ENCODE measurements around the gene WNT5B. TPM values are rescaled to one million over a fixed set of nuclear protein-coding genes. Genes with fewer than 3 reads are reported as not detected.

WNT5B gene
- total and polyA plus RNA-seq, 5 donors from 2014 or later = not detected

DNA sequence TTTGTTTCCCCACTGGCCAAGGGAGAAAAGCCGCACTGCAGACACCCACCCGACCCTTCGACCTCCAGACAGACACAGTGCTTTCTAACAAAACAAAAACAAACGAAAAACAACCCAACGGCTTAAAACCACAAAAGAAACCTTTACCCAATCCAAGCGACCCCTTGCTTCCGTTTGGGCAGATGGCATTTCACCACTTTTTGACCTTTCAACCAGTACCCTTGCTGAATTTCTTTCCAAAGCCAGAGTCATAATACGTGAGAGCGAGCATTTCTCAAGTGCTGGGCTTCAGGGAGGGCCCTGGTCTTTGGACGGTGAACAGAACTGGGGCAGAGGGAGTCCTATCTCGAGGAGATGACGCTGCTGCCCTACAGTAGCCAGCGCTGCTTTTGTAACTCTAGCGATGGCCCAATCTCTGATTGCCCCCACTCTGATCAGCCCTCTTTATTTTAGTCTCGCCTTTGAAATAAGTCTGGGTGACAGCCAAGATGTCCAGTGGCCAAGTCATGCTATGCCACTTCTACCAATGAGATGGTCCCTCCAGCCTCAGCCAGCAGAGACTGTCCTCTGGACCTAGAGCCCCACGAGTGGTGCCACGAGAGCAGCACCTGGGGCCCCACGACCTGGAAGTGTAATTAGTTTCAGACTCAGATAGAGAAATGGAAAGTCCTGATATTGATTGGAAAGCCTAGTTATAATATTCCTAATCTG is 40.0 kb downstream of the WNT5B start:
- peaks cover 0 to 3% (median 0%) of the 10 kb centered on the region in 7 donors for H3K9me3 Mint-ChIP-seq
- H3K9me3 ChIP-seq (ENCODE audit: control insufficient read depth in 2 of 2, low read length in 2 of 2) = no peaks in the 10 kb centered on the region
- no peaks in the 10 kb centered on the region for H3K36me3 Mint-ChIP-seq
- H3K4me3 ChIP-seq (ENCODE audit: low read depth, low read length) = no peak overlapping the region
- peak overlapping the region in 2 of 3 donors; percentile 82 to 86 for H3K27ac Mint-ChIP-seq
- no peaks in the 10 kb centered on the region for H3K36me3 ChIP-seq (ENCODE audit: control insufficient read depth, insufficient read depth, low read length)
- H3K27me3 Mint-ChIP-seq = peaks cover 5% of the 10 kb centered on the region
- H3K4me1 ChIP-seq (ENCODE audit: control insufficient read depth, insufficient read depth, low read length, poor library complexity, severe bottlenecking) = peaks cover 30% of the 10 kb centered on the region
- peak overlapping the region in 1 of 4 donors; percentile 3 for H3K4me3 Mint-ChIP-seq
- no peaks in the 10 kb centered on the region for H3K27me3 ChIP-seq (ENCODE audit: control insufficient read depth, insufficient read depth, low read length)
- peak in 1 of 3 donors; percentile 15 for DNase-seq
- H3K27ac ChIP-seq (ENCODE audit: insufficient read depth, low read length, poor library complexity, severe bottlenecking) = no peak overlapping the region
- peaks cover 18 to 55% (median 35%) of the 10 kb centered on the region in 4 donors for H3K4me1 Mint-ChIP-seq
- no peak for ATAC-seq (ENCODE audit: low read depth in 2 of 2)

GRCh38 chr12:1670358-1671268 is 41.6 kb downstream of the WNT5B start:
- no peaks in the 10 kb centered on the region for H3K9me3 ChIP-seq (ENCODE audit: control insufficient read depth in 2 of 2, low read length in 2 of 2)
- no peak overlapping the region for H3K27ac ChIP-seq (ENCODE audit: insufficient read depth, low read length, poor library complexity, severe bottlenecking)
- H3K27me3 ChIP-seq (ENCODE audit: control insufficient read depth, insufficient read depth, low read length) = no peaks in the 10 kb centered on the region
- ATAC-seq (ENCODE audit: low read depth in 2 of 2) (no peak), DNase-seq (no peak)
- H3K4me3 ChIP-seq (ENCODE audit: low read depth, low read length) = no peak overlapping the region
- H3K4me3 Mint-ChIP-seq = no peak overlapping the region
- H3K27me3 Mint-ChIP-seq = peaks cover 5% of the 10 kb centered on the region
- peak overlapping the region; percentile 2 to 16 (median 15) for H3K27ac Mint-ChIP-seq
- peaks cover 0 to 3% (median 0%) of the 10 kb centered on the region in 7 donors for H3K9me3 Mint-ChIP-seq
- H3K4me1 ChIP-seq (ENCODE audit: control insufficient read depth, insufficient read depth, low read length, poor library complexity, severe bottlenecking) = peaks cover 30% of the 10 kb centered on the region
- H3K36me3 Mint-ChIP-seq = no peaks in the 10 kb centered on the region
- H3K36me3 ChIP-seq (ENCODE audit: control insufficient read depth, insufficient read depth, low read length) = no peaks in the 10 kb centered on the region
- H3K4me1 Mint-ChIP-seq = peaks cover 12 to 41% (median 25%) of the 10 kb centered on the region in 4 donors

DNA sequence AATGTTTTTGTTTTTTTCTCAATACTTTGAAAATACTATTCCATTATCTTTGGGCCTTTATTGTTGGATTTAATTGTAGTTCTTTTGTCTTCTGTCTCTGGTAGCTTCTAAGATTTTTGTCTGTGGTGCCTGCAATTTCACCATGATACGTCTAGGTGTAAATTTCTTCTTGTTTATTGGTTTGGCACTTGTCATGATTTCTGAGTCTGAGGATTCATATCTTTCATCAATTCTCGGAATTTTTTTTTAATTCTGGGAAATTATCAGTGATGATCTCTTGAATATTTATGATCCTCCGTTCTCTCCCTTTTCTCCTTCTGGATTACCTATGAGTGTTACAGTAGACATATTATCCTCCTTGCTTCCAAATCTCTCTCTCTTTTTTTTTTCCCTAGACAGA is 47.0 kb downstream of the WNT5B start:
- H3K27me3 ChIP-seq (ENCODE audit: control insufficient read depth, insufficient read depth, low read length) = no peaks in the 10 kb centered on the region
- Mint-ChIP-seq H3K4me3 (no peak overlapping the region), H3K27ac (peak overlapping the region in 1 of 3 donors; percentile 33), H3K9me3 (peaks cover 0 to 1% (median 0%) of the 10 kb centered on the region in 7 donors), H3K27me3 (peaks cover 5% of the 10 kb centered on the region), H3K4me1 (peaks cover 0 to 2% (median under 1%) of the 10 kb centered on the region in 4 donors), H3K36me3 (no peaks in the 10 kb centered on the region)
- no peaks in the 10 kb centered on the region for H3K36me3 ChIP-seq (ENCODE audit: control insufficient read depth, insufficient read depth, low read length)
- H3K4me1 ChIP-seq (ENCODE audit: control insufficient read depth, insufficient read depth, low read length, poor library complexity, severe bottlenecking) = no peaks in the 10 kb centered on the region
- no peaks in the 10 kb centered on the region for H3K9me3 ChIP-seq (ENCODE audit: control insufficient read depth in 2 of 2, low read length in 2 of 2)
- no peak overlapping the region for H3K27ac ChIP-seq (ENCODE audit: insufficient read depth, low read length, poor library complexity, severe bottlenecking)
- DNase-seq = no peak
- H3K4me3 ChIP-seq (ENCODE audit: low read depth, low read length) = no peak overlapping the region
- no peak for ATAC-seq (ENCODE audit: low read depth in 2 of 2)

GRCh38 chr12:1680804-1681492 is 51.9 kb downstream of the WNT5B start:
- Mint-ChIP-seq H3K36me3 (no peaks in the 10 kb centered on the region), H3K4me3 (no peak overlapping the region), H3K4me1 (no peaks in the 10 kb centered on the region), H3K27ac (no peak overlapping the region), H3K27me3 (peaks cover 30% of the 10 kb centered on the region), H3K9me3 (peaks cover 0 to 2% (median 0%) of the 10 kb centered on the region in 7 donors)
- no peaks in the 10 kb centered on the region for H3K27me3 ChIP-seq (ENCODE audit: control insufficient read depth, insufficient read depth, low read length)
- H3K4me1 ChIP-seq (ENCODE audit: control insufficient read depth, insufficient read depth, low read length, poor library complexity, severe bottlenecking) = no peaks in the 10 kb centered on the region
- ATAC-seq (ENCODE audit: low read depth in 2 of 2) (no peak), DNase-seq (no peak)
- no peak overlapping the region for H3K27ac ChIP-seq (ENCODE audit: insufficient read depth, low read length, poor library complexity, severe bottlenecking)
- H3K4me3 ChIP-seq (ENCODE audit: low read depth, low read length) = no peak overlapping the region
- H3K9me3 ChIP-seq (ENCODE audit: control insufficient read depth in 2 of 2, low read length in 2 of 2) = no peaks in the 10 kb centered on the region
- H3K36me3 ChIP-seq (ENCODE audit: control insufficient read depth, insufficient read depth, low read length) = no peaks in the 10 kb centered on the region

GRCh38 chr12:1681493-1681807 is 52.4 kb downstream of the WNT5B start:
- Histone ChIP-seq H3K27me3 (ENCODE audit: control insufficient read depth, insufficient read depth, low read length) (no peaks in the 10 kb centered on the region), H3K9me3 (ENCODE audit: control insufficient read depth in 2 of 2, low read length in 2 of 2) (no peaks in the 10 kb centered on the region), H3K4me3 (ENCODE audit: low read depth, low read length) (no peak overlapping the region), H3K4me1 (ENCODE audit: control insufficient read depth, insufficient read depth, low read length, poor library complexity, severe bottlenecking) (no peaks in the 10 kb centered on the region), H3K36me3 (ENCODE audit: control insufficient read depth, insufficient read depth, low read length) (no peaks in the 10 kb centered on the region), H3K27ac (ENCODE audit: insufficient read depth, low read length, poor library complexity, severe bottlenecking) (no peak overlapping the region)
- ATAC-seq (ENCODE audit: low read depth in 2 of 2) = no peak
- peaks cover 32% of the 10 kb centered on the region for H3K27me3 Mint-ChIP-seq
- peaks cover 0 to 2% (median 0%) of the 10 kb centered on the region in 7 donors for H3K9me3 Mint-ChIP-seq
- H3K4me3 Mint-ChIP-seq = no peak overlapping the region
- DNase-seq = no peak
- H3K36me3 Mint-ChIP-seq = no peaks in the 10 kb centered on the region
- H3K4me1 Mint-ChIP-seq = no peaks in the 10 kb centered on the region
- H3K27ac Mint-ChIP-seq = no peak overlapping the region

- peaks cover 13 to 34% (median 21%) of the 10 kb centered on the region in 4 donors for H3K4me1 Mint-ChIP-seq
- ATAC-seq (ENCODE audit: low read depth in 2 of 2) (no peak), DNase-seq (no peak)
- Histone ChIP-seq H3K4me1 (ENCODE audit: control insufficient read depth, insufficient read depth, low read length, poor library complexity, severe bottlenecking) (peaks cover 28% of the 10 kb centered on the region), H3K27me3 (ENCODE audit: control insufficient read depth, insufficient read depth, low read length) (no peaks in the 10 kb centered on the region), H3K9me3 (ENCODE audit: control insufficient read depth in 2 of 2, low read length in 2 of 2) (no peaks in the 10 kb centered on the region), H3K4me3 (ENCODE audit: low read depth, low read length) (no peak overlapping the region), H3K36me3 (ENCODE audit: control insufficient read depth, insufficient read depth, low read length) (no peaks in the 10 kb centered on the region), H3K27ac (ENCODE audit: insufficient read depth, low read length, poor library complexity, severe bottlenecking) (no peak overlapping the region)
- no peaks in the 10 kb centered on the region for H3K36me3 Mint-ChIP-seq
- H3K27me3 Mint-ChIP-seq = peaks cover 25% of the 10 kb centered on the region
- H3K4me3 Mint-ChIP-seq = peak overlapping the region; percentile 16 to 90 (median 48)
- peaks cover 0 to 1% (median 0%) of the 10 kb centered on the region in 7 donors for H3K9me3 Mint-ChIP-seq
- peak overlapping the region in 2 of 3 donors; percentile 35 to 69 for H3K27ac Mint-ChIP-seq
Measured at GRCh38 chr12:1688086-1688710, 59.2 kb downstream of the WNT5B start.

GRCh38 chr12:1690578-1691122 is 61.6 kb downstream of the WNT5B start, which contains the start of gene ADIPOR2:
Gene ADIPOR2, plus strand, starts transcription at chr12:1691070. Its CDS starts 63,274 bp downstream, at chr12:1754344.
- H3K27me3 Mint-ChIP-seq = peaks cover 11% of the 10 kb centered on the region
- Histone ChIP-seq H3K9me3 (ENCODE audit: control insufficient read depth in 2 of 2, low read length in 2 of 2) (no peaks in the 10 kb centered on the region), H3K27ac (ENCODE audit: insufficient read depth, low read length, poor library complexity, severe bottlenecking) (peak within 1 kb of the TSS; percentile 94), H3K27me3 (ENCODE audit: control insufficient read depth, insufficient read depth, low read length) (no peaks in the 10 kb centered on the region), H3K36me3 (ENCODE audit: control insufficient read depth, insufficient read depth, low read length) (no peaks in the 10 kb centered on the region), H3K4me3 (ENCODE audit: low read depth, low read length) (peak within 1 kb of the TSS; percentile 80), H3K4me1 (ENCODE audit: control insufficient read depth, insufficient read depth, low read length, poor library complexity, severe bottlenecking) (peaks cover 29% of the 10 kb centered on the region)
- DNase-seq = peak; percentile 90 to 98 (median 95)
- H3K9me3 Mint-ChIP-seq = no peaks in the 10 kb centered on the region
- peak; percentile 99 for ATAC-seq (ENCODE audit: low read depth in 2 of 2)
- H3K27ac Mint-ChIP-seq = peak within 1 kb of the TSS; percentile 99 to 100 (median 99)
- H3K4me3 Mint-ChIP-seq = peak within 1 kb of the TSS; percentile 90 to 98 (median 94)
- H3K36me3 Mint-ChIP-seq = no peaks in the 10 kb centered on the region
- H3K4me1 Mint-ChIP-seq = peaks cover 20 to 50% (median 33%) of the 10 kb centered on the region in 4 donors
